CD4-positive, alpha-beta T cell treated with Interleukin-4 for 4 hours (primary cell): ENCODE results near the gene ERMAP.

Source experiments
- DNase-seq: peaks from one replicate; pipeline ENCODE4 v3.0.0-alpha.2; 2020

The ERMAP gene, protein sequence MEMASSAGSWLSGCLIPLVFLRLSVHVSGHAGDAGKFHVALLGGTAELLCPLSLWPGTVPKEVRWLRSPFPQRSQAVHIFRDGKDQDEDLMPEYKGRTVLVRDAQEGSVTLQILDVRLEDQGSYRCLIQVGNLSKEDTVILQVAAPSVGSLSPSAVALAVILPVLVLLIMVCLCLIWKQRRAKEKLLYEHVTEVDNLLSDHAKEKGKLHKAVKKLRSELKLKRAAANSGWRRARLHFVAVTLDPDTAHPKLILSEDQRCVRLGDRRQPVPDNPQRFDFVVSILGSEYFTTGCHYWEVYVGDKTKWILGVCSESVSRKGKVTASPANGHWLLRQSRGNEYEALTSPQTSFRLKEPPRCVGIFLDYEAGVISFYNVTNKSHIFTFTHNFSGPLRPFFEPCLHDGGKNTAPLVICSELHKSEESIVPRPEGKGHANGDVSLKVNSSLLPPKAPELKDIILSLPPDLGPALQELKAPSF

DNA sequence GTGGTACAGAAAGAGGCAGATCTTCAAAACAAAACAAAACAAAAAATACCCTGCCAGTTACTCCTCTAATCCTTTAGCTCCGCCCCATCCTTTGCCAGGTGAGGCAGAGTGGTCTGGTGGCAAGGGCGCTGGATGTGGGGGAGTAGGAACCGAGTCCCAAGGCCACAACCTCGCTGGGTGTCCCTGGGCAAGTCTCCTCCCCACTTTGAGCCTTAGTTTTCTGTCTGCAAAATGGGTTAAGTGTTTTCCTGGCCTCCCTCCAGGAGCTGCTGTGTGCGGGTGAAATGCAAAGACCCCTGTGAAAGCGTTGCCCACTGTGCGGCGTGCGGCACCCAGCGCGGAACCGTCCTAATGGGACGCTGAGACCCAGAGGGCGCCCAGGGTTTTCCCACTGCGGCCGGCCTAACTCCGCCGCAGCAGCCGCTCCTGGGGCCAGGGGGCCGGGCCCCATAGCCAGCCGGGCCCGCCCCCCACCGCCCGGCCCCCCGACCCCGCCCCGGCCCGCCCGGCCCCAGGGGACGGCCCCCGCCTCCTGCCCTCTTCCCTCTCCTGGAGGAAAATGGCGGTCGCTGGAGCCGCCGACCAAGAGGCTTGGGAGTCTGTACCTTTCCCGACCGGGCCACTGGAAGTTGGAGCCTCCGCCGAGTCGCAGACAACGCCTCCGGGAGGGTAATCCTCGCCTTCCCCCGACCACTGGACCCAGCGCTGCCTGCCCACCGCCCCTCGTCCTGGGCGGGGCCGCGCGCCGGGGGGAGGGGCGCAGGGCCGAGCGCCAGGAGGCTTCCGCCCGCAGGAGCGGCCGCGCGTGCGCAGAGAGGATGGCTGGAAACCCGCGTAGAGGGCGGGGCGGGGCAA is at the start of gene ERMAP, which contains the start of gene SVBP:
Gene ERMAP (plus strand): TSS at position 538 of the 855 bp plus-strand sequence. CDS start 13,327 bp downstream, outside the sequence.
Gene SVBP (minus strand): TSS at position 813 of the 855 bp plus-strand sequence. CDS start 853 bp downstream, outside the sequence.
- peak; percentile 89 for DNase-seq

DNA sequence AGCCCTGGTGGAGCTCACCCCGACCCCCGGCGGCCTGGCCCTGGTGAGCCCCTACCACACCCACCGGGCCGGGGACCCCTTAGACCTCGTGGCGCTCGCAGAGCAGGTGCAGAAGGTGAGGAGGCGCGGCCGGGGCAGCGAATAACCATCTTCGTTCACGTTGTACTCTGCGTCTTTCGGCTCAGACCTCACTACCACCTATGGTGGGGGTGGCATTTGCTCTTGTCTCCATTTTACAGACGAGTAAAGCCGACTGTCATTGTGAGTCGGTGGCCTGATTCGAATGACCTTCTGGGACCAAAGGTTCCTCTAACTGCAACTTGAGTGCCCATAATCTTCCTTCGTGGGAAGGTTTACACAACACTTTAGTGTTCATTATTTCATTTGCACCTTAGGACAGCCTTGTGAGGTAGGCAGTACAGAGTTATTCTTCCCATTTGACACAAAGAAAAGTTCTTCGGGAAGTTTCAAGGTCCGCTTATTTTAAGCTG is 49.4 kb upstream of the ERMAP start:
- peak; percentile 18 for DNase-seq

DNA sequence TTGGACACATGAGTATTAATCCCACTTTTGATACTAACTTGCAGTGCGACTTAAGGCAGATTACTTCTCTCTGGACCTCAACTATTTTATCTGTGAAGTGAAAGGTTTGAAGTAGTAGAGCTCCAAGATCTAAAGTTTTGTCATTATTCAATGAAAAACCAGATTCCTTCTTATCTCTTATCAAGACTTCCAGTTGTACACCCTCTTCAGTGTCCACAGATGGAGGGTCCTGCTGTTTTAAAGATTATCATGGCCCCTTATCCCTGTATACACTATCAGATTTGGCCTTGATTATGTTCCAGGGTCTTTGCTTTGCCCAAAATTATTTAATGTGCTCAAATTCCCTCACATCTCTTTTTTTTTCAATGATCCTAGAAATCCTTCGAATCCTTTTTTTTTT is 48.8 kb upstream of the ERMAP start:
- no peak for DNase-seq

DNA sequence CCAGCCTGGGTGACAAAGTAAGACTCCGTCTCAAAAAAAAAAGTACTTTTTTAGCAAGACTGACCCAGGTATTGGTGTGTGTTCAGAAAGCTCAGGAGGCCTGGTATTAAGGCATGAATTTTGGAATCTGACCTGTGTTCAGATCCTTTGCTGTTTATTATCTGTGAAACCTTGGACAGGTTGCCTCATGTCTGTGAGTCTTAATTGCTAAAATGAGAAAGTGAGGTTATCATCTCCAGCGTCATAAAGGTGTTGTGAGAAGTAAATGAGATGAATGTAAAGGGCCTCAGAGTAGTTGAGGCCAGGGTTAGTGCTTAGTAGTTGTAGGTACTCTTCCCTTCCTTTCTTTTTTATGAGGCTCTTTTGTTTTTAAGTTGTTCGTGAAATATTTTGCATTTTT is 47.1 kb upstream of the ERMAP start:
- DNase-seq = no peak

DNA sequence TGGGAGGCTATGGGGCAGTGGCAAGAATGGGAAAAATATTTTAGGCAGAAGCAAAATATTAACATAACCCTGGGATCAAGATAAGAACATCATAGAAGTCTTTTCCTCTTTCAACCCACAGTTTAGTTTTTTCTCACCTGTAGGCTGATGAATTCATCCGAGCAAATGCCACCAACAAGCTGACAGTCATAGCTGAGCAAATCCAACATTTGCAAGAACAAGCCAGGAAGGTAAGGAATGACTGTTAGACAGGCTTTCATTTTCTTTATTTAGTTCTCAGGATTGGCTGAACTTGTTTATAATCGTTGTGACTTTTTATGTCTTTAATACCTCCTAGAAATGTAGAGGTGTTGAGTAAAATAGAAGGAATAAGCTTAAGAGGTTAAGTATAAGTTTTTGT is 43.5 kb upstream of the ERMAP start:
- no peak for DNase-seq

DNA sequence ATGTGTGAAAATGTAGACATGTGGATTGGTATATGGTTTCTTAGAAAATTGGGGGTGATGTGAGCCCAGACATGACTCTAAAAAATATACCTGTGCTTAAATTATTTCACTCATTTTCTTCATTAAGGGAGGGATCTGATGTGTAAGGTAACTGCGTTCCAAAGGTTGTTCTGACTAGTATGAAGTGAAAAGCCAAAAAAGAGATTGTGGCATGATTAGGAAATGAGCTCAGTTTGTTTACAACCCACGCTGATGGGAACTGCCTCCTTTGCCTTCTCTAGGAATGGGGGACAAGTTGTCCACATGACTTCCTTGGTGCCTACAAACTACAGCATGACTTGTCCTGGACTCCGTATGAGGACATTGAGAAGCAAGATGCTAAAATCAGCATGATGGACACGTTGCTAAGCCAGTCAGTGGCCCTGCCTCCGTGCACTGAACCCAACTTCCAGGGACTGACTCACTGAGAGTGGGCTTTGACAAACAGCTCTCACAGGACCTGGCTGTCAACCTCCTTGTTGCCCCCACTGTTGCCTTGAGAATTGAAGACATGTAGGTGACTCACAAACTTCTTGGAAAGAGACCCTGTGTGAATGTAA is 41.9 kb upstream of the ERMAP start:
- no peak for DNase-seq

DNA sequence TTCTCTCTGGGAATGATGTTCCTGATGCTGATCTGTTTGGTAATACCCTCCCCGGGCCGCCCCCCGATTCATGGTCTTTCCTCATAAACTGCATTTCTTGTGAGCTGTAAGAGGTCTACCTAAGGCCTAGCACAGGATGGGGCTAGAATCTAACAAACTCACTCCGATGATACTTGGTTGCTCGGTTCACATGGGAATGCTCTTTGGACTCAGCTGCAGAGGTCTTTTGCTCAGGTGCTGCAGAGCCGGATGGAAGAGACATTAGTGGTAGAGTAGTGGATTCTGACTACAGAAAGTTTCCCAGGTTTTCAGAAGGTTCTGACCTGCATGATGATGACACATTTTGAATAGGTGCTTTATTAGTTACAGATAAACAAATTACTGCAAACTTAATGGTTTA is 40.4 kb upstream of the ERMAP start:
- no peak for DNase-seq

DNA sequence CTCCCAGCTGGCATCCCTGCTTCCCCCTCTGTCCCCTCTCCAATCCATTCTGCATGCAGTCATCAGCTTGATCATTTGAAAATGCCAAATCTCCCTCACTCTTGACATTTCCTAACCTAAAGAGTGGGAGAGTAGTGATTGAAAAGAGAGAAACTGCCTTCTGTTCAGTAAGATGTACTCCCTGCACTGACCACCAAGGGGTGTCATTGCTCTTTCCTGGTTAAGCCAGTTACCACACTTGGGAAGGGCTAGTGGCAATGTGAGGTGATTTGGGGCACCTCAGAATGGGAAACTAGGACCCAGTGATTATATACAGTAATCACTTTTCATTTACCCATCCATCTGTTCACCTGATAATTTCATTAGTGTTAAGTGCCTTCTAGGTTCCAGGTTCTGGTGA is 39.1 kb upstream of the ERMAP start:
- DNase-seq = peak; percentile 30

DNA sequence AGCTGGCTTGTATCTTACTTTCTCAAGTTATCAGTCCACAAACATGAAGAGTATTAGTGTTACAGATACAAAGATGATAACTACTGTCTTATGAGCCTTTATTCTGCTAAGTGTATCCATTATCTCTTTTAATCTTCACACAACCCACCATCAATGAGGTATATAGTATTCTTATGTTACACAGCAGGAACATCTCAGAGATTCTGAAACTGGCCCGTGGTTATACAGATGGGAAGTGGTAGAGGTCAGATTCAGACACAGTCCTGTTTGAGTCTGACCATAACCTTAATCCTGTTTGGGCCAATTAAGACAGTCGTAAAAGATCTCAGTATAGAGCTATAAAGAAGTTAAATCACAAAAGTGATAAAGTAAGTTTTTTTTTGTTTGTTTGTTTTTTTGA is 37.2 kb upstream of the ERMAP start:
- DNase-seq = no peak

DNA sequence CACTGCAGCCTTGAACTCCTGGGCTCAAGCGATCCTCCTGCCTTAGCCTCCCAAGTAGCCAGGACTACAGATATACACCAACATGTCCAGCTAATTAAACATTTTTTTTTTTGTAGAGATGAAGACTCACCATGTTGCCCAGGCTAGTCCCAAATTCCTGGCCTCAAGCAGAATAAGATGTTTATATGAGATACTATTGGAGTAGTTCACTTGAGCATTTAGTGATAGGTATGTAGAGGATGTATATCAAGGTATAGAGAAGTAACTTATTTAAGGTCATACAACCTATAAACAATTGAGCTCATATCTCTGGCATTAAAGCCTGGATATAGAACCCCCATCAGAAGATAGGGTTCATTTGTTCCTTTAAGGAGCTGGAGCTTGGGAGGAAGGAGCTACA is 36.7 kb upstream of the ERMAP start:
- DNase-seq = no peak

DNA sequence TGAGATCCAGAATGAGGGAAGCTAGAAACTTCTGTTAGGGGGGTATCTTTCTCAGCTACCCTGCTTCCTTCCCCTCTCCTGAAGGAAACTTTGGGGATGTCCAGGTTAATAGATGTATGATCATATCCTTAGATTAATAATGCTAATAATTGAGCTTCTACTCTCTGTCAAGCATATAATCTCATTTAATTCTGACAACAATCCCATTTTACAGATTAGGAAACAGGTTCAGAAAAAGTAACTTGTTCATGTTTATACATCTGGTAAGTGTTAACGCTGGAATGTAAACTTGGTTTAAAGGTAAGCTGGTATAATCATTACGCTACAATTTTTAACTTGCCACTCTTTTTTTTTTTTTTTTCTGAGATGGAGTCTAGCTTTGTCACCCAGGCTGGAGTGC is 33.8 kb upstream of the ERMAP start:
- DNase-seq = no peak

DNA sequence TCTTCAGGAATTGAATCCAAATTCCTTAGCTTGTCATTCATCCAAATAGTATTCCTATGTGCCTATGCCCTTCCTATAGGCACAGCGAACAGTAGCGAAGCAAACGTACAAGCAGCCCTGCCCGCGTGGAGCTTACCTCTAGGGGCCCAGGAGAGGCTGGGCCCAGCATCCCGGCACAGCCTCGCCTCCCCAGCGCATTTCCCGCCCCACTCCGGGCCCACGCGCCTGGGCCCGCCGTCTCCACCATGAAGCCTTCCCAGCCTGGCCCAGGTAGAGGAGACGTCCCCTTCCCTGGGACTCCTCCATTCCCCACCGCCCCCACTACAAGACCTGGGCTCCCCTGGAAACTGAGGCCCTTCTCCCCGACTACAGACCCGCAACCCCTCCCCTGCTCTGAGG is 32.4 kb upstream of the ERMAP start:
- no peak for DNase-seq

DNA sequence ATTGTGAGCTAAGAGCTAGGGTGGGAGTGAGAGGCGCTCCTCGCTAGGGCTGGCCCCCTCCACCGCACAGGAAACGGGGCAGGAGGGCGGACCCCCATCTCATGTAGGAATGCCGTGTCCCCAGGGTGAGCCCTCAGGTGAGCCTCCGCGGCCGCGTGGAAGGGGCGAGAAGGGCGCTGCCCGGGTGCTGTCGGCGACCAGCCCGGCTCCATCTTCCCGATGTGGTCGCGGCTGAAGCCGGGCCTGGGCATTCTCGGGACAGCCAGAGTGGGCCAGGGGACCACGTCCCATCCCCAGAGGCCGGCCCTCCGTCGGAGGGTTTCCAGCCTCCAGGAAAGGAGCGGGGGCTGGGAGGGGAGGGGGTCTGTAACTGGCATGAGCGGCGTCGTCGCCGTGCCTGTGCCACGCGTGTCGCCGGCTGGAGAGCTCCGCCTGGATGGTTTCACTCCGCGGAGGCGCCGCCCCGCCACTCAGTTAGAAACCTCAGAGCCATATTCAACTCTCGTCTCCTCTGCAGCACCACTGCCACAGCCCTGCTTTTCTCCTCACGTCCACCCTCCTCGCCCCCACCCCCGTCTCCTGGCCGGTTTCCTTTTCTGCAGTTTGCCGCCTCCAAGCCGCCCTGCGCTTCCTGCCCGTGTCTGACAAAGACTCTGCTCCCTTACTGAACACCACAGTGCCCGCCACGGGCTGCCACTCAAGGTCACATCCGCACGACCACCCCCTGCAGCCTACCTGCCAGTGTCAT is 31.8 kb upstream of the ERMAP start, which contains the start of gene TMEM269:
Gene TMEM269 (plus strand): TSS at position 46 of the 748 bp plus-strand sequence. CDS start 4,903 bp downstream, outside the sequence.
- peak; percentile 24 for DNase-seq

DNA sequence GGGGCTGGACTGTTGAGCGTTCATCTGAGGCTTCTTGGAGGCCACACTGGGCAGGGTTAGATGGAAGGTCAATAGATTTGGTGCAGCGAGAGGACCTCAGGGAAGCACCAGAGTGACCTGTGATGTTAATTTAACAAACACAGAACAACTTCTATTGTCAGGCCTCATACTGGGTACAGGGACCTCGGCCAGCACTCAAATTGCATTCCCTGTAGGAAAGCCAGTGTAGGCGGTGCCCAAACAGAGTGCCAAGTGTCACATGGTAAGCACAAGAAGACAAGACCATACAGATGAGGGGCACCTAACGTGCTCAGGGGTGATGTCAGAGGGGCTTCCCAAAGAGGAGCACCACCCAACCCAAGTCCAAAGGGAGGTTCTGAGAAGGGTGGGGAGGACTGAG is 30.8 kb upstream of the ERMAP start:
- no peak for DNase-seq

DNA sequence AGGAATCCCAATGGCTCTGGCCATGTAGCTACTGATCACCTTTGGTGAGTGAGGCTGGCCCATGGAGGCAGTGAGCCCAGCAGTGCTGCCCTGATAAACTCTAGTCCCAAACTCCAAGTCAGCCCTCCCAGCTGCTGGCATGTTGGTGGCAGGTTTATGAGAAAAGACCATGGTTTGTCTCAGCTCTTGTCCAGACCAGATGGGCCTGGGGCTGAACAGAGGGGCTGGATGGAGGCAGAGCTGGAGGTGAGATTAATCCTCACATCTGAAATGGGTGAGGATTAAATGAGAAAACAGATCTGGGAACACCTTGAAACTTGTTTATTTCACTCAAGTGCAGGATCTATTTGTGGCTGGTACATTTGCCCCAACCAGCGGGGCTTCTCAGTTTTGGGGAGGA is 28.9 kb upstream of the ERMAP start:
- no peak for DNase-seq

DNA sequence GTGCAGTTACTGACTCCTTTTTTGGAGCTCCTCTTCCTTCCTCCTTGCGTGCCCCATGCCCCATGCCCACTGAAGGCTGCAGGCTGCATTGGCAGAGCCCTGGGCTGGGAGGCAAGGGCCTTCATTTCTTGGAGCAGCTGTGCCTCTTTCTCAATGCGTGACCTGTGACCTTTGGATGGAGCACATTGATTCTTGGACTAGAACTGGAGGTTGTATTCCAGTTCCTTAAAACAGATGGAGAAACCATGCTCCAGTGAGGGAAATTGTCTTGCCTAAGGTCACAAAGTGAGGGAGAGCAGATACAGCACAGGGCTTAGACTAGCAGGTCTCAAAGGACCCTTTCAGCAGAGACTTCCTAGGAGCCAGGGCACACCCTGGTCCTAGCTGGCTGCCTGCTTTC is 23.1 kb upstream of the ERMAP start:
- DNase-seq = no peak

DNA sequence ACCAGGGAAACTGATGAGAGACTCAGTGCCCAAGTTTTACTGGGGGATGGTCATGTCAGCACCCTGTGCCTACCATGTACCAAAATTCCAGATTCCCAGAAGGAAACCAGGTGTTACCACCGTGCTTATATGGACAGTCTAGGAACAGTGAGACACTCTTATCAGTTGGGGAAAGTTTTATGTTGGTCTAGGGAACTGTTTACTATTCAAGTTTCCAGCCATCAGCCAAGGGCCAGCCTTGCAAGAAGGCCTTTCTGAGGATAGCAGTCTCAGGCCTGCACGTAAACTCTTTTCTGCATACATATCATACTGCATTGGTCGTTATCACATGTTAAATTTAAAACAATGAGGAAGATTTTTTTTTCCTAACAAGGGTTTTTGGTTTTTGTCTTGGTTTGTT is 19.5 kb upstream of the ERMAP start:
- no peak for DNase-seq

DNA sequence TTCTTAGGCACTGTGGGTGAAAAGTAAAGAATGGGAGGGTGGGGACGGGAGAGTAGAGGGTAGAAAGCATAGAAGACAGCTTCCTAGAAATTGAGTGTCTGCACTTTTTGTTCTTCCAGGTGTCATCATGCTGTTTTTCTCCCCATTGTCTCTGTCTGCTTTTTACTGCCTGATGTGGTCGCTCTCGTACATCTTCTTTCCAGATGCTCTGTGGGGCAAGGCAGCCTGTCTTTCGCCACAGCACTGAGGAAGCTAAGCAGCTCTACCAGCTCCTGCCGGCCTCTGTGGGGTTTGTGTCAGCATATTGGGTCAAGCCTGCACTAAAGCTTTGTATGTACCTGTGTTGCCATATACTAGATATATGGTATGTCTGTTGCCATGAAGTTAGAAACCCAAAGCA is 18.9 kb upstream of the ERMAP start:
- DNase-seq = no peak

DNA sequence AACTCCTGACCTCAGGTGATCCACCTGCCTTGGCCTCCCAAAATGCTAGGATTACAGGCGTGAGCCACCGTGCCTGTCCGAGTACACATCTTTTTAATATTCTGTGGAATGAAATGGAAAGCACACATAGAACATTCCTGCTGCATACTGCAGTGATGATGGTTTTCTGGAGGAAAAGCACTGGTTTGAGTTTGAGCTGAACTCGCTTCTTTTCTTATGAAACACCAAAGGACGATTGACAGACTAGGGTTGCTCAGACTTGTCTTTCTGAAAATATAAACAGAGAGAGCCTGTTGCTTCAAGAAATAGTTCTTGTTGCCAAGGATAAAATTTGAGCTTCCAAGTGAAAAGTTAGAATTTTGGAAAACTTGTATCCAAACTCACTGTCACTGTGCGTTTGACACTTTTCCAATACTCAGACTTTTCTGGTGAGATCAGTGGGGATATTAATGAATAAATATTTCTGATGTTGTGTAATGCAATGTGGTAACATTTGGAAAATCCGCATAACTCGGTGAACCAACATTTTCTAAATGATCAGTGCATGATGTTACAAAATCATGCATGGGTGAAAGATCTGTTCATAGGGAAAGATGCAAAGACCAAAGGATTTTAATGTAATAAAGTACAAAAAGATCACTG is 15.0 kb upstream of the ERMAP start:
- no peak for DNase-seq

DNA sequence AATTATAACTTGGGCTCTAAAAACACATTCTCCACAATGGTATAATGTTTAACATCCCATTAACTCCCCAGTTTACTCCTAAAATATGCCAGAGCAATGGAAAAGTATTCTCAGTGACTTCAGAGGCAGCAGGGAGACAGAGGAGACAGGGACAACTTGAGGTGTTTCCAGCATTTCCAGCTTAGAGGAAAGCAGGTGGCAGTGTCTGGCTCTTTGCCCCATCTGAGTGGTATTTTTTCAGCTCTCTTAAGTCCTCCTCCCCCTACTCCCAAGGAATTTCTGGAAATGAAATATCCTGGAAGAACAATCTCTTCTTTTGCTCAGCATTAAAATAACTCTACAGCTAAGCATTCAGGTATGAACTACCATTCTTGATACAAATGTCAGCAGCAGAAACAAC is 10.8 kb upstream of the ERMAP start:
- no peak for DNase-seq

DNA sequence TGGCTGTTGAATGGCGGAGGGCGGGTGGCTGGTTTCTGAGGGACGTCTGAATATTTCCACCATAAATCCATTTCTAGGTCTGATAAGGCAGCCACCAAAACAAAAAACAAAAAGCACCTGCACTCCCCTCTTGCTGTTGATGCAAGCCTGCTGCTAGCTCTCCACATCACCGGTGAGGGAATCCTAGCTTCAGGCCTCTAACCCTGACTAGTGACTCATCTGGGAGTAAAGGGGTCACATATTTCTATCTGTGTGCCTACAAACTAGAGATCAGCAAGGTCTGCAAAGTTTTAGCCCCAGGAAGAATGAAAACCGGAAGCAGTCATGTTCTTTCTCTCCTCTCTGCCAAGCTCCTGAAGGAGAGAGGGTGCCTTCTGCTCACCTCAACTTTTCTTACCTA is 10.3 kb upstream of the ERMAP start:
- DNase-seq = no peak
